Measurements from ENCODE around the gene SMLR1. TPM values are rescaled to one million over a fixed set of nuclear protein-coding genes. Genes with fewer than 3 reads are reported as not detected.

The SMLR1 gene
- total RNA-seq, 2 donors from 2014 or later, result not detected

GRCh38 chr6:130858498-130859160 is 31.4 kb downstream of the SMLR1 start:
- Histone ChIP-seq H3K4me1 (no peaks in the 10 kb centered on the region), H3K4me3 (no peak overlapping the region), H3K27ac (no peak overlapping the region), H3K27me3 (no peaks in the 10 kb centered on the region), H3K9me3 (no peaks in the 10 kb centered on the region), H3K9ac (ENCODE audit: low read depth in 2 of 2, low read length in 2 of 2) (no peak overlapping the region), H3K36me3 (no peaks in the 10 kb centered on the region)
- intact Hi-C loops (cut with DNase I), result no loop called here
- TF ChIP-seq CTCF (IDR thresholded peaks at IDR 0.05), result no peak
- DNase-seq, result no peak

- intact Hi-C loops (cut with DNase I), result no loop called here
- TF ChIP-seq CTCF (IDR thresholded peaks at IDR 0.05), result no peak
- H3K9ac ChIP-seq (ENCODE audit: low read depth in 2 of 2, low read length in 2 of 2), result no peak overlapping the region
- H3K27me3 ChIP-seq, result no peaks in the 10 kb centered on the region
- H3K36me3 ChIP-seq, result no peaks in the 10 kb centered on the region
- H3K27ac ChIP-seq, result no peak overlapping the region
- no peak for DNase-seq
- H3K4me3 ChIP-seq, result no peak overlapping the region
- no peaks in the 10 kb centered on the region for H3K9me3 ChIP-seq
- H3K4me1 ChIP-seq, result no peaks in the 10 kb centered on the region
Measured at GRCh38 chr6:130859161-130859867, 32.1 kb downstream of the SMLR1 start.

- H3K4me3 ChIP-seq, result no peak overlapping the region
- no peak for DNase-seq
- TF ChIP-seq CTCF (IDR thresholded peaks at IDR 0.05), result no peak
Measured at GRCh38 chr6:130862370-130862769, 35.2 kb downstream of the SMLR1 start.

GRCh38 chr6:130863415-130864230 is 36.4 kb downstream of the SMLR1 start:
- intact Hi-C loops (cut with DNase I), result no loop called here
- Histone ChIP-seq H3K27ac (no peak overlapping the region), H3K4me3 (no peak overlapping the region), H3K36me3 (no peaks in the 10 kb centered on the region), H3K27me3 (no peaks in the 10 kb centered on the region), H3K4me1 (no peaks in the 10 kb centered on the region), H3K9me3 (no peaks in the 10 kb centered on the region), H3K9ac (ENCODE audit: low read depth in 2 of 2, low read length in 2 of 2) (no peak overlapping the region)
- TF ChIP-seq CTCF (IDR thresholded peaks at IDR 0.05), result no peak
- DNase-seq, result no peak

More at GRCh38 chr6:130862370-130862769, 35.2 kb downstream of the SMLR1 start:
- H3K27ac ChIP-seq, result no peak overlapping the region
- no peaks in the 10 kb centered on the region for H3K27me3 ChIP-seq
- H3K9me3 ChIP-seq, result no peaks in the 10 kb centered on the region
- no peaks in the 10 kb centered on the region for H3K36me3 ChIP-seq
- H3K4me1 ChIP-seq, result no peaks in the 10 kb centered on the region
- intact Hi-C loops (cut with DNase I), result no loop called here
- H3K9ac ChIP-seq (ENCODE audit: low read depth in 2 of 2, low read length in 2 of 2), result no peak overlapping the region

- no peak overlapping the region for H3K4me3 ChIP-seq
- no peak for DNase-seq
- no peaks in the 10 kb centered on the region for H3K36me3 ChIP-seq
Measured at GRCh38 chr6:130864344-130864743, 37.1 kb downstream of the SMLR1 start.

More at GRCh38 chr6:130864344-130864743, 37.1 kb downstream of the SMLR1 start:
- Histone ChIP-seq H3K9ac (ENCODE audit: low read depth in 2 of 2, low read length in 2 of 2) (no peak overlapping the region), H3K27me3 (no peaks in the 10 kb centered on the region), H3K9me3 (no peaks in the 10 kb centered on the region), H3K27ac (no peak overlapping the region), H3K4me1 (no peaks in the 10 kb centered on the region)
- no peak for TF ChIP-seq CTCF (IDR thresholded peaks at IDR 0.05)
- intact Hi-C loops (cut with DNase I), result no loop called here
